Activated T-helper 17 cell treated with anti-CD3 and anti-CD28 coated beads, Interleukin-2, amount 50 U/mL, for 72 hours (primary cell): ENCODE data around the gene USP49. TPM values are rescaled to one million over a fixed set of nuclear protein-coding genes. Genes with fewer than 3 reads are reported as not detected.

ENCODE experiments used
- ATAC-seq: fragments of 150-1000 bp; cut with Tn5 transposase; replicated peaks from 2 replicates; pipeline ENCODE4 v1.10.0; 2021; ENCODE audit warnings: mild to moderate bottlenecking, moderate library complexity
- H3K27ac Mint-ChIP-seq: one replicate; pipeline ENCODE4 v1.8.0; 2022; ENCODE audit warnings: mixed read lengths
- H3K27me3 Mint-ChIP-seq: one replicate; pipeline ENCODE4 v1.8.0; 2022; ENCODE audit warnings: mixed read lengths
- H3K36me3 Mint-ChIP-seq: one replicate; pipeline ENCODE4 v1.8.0; 2022; ENCODE audit warnings: low read depth, mild to moderate bottlenecking, mixed read lengths
- H3K4me1 Mint-ChIP-seq: one replicate; pipeline ENCODE4 v1.8.0; 2022; ENCODE audit warnings: mixed read lengths
- H3K4me3 Mint-ChIP-seq: one replicate; pipeline ENCODE4 v1.8.0; 2022; ENCODE audit warnings: mild to moderate bottlenecking, mixed read lengths
- H3K9me3 Mint-ChIP-seq: one replicate; pipeline ENCODE4 v1.8.0; 2022; ENCODE audit warnings: mixed read lengths
- total RNA-seq, 2 donors: library from RNA; stranded (reverse); gene quantifications; one replicate each; pipeline ENCODE4 v1.2.3, GENCODE V29; 2022

USP49 gene
- total RNA-seq, 2 donors from 2014 or later: 8.0 to 12.0 TPM

DNA sequence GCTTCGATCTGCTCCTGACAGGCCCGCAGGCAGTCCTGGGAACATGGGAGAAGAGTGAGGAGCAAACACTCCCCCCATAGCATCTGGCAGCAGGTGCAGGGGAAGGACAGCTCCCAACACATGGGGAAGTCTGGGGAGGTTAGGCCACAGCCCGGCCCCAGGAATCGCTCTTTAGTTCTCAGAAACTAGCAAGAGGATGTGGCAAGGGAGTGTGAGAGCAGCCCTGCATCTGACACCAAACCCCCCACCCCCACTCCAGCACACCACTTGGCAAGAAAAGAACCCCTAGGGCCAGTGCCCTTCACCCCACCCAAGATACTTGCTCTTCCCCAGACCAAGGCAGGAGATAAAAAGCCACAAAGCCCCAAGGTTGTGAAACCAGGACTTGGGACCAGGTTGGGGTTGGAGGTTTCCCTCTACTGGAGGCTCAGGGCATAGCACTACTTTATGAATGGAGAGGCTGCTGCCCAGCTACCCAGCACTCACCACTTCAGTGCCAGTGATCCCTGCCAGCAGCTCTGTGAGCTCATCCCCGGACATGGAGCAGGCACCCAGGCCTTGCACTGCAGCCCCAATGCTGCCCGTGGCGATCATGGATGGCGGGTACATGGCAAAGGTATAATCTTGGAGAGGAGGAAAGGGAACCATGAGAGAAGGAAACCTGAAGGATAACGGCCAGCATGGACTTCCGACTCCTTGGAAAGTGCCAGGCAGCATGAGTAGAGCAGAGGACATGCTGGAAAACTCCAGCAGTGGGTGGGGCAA is 41.1 kb upstream of the USP49 start:
- Mint-ChIP-seq H3K27me3 (no peaks in the 10 kb centered on the region), H3K27ac (peak overlapping the region; percentile 85), H3K36me3 (peaks cover 99% of the 10 kb centered on the region), H3K9me3 (no peaks in the 10 kb centered on the region), H3K4me1 (peaks cover 37% of the 10 kb centered on the region), H3K4me3 (peak overlapping the region; percentile 94)
- ATAC-seq: peak; percentile 68

DNA sequence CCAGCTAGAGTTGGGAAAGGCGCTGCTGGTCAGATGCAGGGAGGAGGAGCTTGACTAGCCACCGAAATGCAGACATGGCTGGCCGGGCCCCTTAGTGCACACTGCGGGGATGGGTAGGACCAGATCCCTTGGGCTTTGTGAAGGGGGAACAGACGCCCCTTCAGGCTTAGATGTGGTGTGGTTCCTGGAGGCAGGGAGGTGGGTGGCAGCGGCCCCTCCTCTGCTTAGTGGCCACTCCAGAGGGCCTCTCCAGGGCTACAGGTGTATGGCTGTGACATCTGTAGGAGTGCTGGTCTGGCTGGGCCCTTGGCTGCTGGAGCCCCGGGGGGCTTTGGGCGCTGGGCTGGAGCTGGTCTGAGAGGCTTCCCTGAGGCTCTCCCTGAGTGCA is 40.5 kb upstream of the USP49 start:
- Mint-ChIP-seq H3K4me1 (peaks cover 37% of the 10 kb centered on the region), H3K9me3 (no peaks in the 10 kb centered on the region), H3K4me3 (peak overlapping the region; percentile 94), H3K36me3 (peaks cover 100% of the 10 kb centered on the region), H3K27ac (peak overlapping the region; percentile 85), H3K27me3 (no peaks in the 10 kb centered on the region)
- ATAC-seq: no peak

DNA sequence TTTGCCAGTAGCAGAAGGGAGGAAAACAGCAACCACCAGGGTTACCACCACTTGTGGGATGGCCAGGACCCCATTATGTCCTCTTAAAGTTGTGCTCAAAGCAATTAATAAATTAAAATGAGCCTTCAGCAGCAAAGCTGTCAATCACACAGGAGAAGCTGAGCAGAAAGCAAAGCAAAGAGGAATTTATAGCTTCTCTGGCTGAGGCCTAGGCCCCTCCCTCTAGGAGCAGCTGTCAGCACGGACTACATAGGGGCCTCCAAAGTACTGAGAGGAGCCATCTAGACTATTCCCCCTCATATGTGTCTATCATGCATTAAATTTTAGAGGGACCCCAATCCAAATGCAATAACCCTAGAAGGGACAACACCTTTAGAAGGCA is 40.0 kb upstream of the USP49 start:
- peak overlapping the region; percentile 58 for H3K27ac Mint-ChIP-seq
- no peak for ATAC-seq
- H3K4me3 Mint-ChIP-seq: peak overlapping the region; percentile 94
- H3K36me3 Mint-ChIP-seq: peaks cover 100% of the 10 kb centered on the region
- H3K9me3 Mint-ChIP-seq: no peaks in the 10 kb centered on the region
- H3K27me3 Mint-ChIP-seq: no peaks in the 10 kb centered on the region
- peaks cover 37% of the 10 kb centered on the region for H3K4me1 Mint-ChIP-seq

DNA sequence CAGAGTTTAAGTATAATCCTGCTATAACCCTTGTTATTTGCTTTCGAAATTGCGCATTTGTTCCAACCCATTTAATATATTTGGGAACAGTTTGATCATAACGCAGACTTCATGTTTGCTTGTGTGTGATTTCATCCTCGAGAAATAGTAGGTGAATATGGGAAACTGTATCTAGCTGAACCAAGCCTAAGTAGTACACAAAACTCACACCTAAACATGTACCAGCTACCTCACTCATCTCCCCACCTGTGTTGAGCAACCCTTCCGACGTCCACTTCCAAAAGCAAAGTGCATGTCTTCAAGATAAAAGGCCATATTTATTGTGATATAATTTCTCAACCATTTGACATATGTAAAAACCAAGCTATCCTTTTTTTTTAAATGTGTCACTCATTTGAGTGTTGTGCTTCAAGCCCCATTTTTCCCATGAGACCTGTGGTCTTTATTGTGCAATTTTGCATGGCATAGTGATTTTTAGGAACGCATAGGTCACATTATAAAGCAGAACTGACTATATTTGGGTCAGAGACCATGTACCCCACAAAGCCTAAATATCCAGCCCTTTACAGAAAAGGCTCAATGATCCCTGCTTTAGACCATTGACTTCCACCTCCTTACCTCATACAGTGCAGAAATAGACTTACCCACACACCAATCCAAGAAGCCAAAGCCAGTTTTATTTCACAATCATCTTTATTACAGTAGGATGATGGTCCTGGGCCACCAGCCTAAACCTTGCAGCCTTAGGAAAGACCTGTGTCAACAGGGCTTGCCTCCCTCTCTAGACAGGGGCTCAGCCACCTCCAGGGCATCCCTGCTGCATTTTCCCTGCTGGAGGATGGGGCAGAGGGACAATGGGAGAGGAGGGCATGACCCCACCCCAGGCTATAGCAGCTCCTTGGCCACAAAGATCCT is 39.4 kb upstream of the USP49 start:
- Mint-ChIP-seq H3K27ac (peak overlapping the region; percentile 58), H3K9me3 (no peaks in the 10 kb centered on the region), H3K36me3 (peaks cover 100% of the 10 kb centered on the region), H3K27me3 (no peaks in the 10 kb centered on the region), H3K4me1 (peaks cover 37% of the 10 kb centered on the region), H3K4me3 (peak overlapping the region; percentile 94)
- ATAC-seq: no peak

DNA sequence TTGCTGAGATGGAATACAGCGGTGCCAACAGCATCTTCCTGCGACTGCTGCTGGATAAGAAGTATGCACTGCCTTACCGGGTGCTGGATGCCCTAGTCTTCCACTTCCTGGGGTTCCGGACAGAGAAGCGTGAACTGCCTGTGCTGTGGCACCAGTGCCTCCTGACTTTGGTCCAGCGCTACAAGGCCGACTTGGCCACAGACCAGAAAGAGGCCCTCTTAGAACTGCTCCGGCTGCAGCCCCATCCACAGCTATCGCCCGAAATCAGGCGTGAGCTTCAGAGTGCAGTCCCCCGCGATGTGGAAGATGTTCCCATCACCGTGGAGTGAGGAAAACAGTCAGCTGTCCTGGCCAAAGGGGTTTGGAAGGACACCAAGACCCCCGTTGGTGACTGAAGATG is 37.2 kb upstream of the USP49 start:
- peaks cover 24% of the 10 kb centered on the region for H3K4me1 Mint-ChIP-seq

DNA sequence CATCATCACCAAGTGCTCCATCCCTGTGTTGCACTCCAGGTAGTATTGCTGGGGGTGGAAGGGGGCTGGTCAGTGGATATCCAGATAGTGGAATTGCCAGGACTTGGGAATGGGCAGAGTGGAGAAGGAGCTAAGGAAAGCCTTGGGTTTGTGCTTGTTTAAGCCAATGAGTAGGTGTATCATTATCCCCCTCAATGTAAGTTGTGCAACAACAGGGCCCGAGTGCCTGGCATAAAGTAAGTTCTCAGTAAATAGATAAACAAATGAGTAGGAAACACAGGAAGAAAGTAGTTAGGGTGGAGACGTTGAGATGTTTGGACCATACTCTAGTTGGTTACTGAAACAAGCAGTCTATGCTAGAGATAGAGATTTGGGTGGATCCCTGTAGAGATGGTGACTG is 36.6 kb upstream of the USP49 start:
- Mint-ChIP-seq H3K4me3 (no peak overlapping the region), H3K27me3 (no peaks in the 10 kb centered on the region), H3K9me3 (no peaks in the 10 kb centered on the region), H3K27ac (peak overlapping the region; percentile 16), H3K36me3 (peaks cover 100% of the 10 kb centered on the region), H3K4me1 (peaks cover 20% of the 10 kb centered on the region)
- no peak for ATAC-seq

More for the DNA sequence above, 37.2 kb upstream of the USP49 start:
- Mint-ChIP-seq H3K9me3 (no peaks in the 10 kb centered on the region), H3K36me3 (peaks cover 100% of the 10 kb centered on the region), H3K27ac (peak overlapping the region; percentile 16), H3K4me3 (no peak overlapping the region), H3K27me3 (no peaks in the 10 kb centered on the region)
- no peak for ATAC-seq

DNA sequence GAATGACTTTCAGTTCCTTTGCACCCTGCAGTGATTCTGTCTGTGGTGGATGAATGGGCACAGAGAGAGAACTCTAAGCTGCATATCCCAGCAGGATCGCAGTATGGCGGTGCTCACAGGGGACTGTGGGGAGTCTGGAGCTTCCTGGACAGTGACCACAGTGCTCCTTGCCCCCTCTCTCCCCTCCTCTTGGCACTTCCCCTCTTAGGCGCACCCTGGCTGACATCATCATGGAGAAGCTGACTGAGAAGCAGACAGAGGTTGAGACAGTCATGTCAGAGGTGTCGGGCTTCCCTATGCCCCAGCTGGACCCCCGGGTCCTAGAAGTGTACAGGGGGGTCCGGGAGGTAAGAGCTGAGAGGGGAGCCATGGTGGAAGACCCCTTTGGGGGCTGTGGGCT is 34.7 kb upstream of the USP49 start:
- Mint-ChIP-seq H3K9me3 (no peaks in the 10 kb centered on the region), H3K36me3 (peaks cover 95% of the 10 kb centered on the region), H3K4me1 (peaks cover 16% of the 10 kb centered on the region), H3K4me3 (no peak overlapping the region), H3K27me3 (no peaks in the 10 kb centered on the region), H3K27ac (peak overlapping the region; percentile 59)
- no peak for ATAC-seq

DNA sequence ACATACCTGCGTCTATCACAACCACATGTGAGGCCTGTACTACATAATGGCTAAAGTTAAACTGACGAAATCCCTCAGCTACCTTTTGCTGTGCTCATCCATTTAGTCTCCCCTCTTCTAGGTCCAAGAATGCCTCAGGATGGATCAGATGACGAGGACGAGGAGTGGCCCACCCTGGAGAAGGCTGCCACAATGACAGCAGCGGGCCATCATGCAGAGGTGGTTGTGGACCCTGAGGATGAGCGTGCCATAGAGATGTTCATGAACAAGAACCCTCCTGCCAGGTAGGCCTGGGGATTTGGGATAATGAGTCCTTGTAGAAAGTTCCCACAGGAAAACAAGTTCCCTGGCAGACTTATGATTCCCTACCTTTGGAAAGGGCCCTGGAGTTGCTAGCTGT is 32.1 kb upstream of the USP49 start:
- Mint-ChIP-seq H3K36me3 (peaks cover 95% of the 10 kb centered on the region), H3K4me1 (peaks cover 29% of the 10 kb centered on the region), H3K27ac (peak overlapping the region; percentile 34), H3K27me3 (no peaks in the 10 kb centered on the region), H3K4me3 (no peak overlapping the region), H3K9me3 (no peaks in the 10 kb centered on the region)
- ATAC-seq: no peak

DNA sequence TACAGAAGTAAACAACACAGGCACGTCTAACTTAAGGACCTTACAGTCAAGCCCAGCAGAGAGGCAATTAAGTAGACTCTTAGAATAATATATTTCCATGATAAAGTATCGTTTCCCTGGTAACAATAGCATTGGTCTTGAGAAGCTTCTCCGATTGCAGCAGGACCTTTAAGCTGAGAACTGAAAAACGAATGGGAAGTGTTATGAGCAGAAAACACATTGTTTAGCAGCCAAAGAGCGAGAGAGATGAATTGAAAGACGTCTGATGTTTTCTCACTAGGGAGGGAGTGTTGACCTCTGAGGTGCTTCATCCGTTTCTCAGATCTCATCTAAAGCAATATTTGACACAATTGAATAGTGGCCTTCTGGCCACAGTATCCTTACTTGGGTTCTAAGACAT is 27.0 kb upstream of the USP49 start:
- peaks cover 66% of the 10 kb centered on the region for H3K36me3 Mint-ChIP-seq
- no peaks in the 10 kb centered on the region for H3K9me3 Mint-ChIP-seq
- H3K4me3 Mint-ChIP-seq: peak overlapping the region; percentile 95
- ATAC-seq: no peak
- no peaks in the 10 kb centered on the region for H3K27me3 Mint-ChIP-seq
- H3K4me1 Mint-ChIP-seq: peaks cover 44% of the 10 kb centered on the region
- H3K27ac Mint-ChIP-seq: peak overlapping the region; percentile 97

DNA sequence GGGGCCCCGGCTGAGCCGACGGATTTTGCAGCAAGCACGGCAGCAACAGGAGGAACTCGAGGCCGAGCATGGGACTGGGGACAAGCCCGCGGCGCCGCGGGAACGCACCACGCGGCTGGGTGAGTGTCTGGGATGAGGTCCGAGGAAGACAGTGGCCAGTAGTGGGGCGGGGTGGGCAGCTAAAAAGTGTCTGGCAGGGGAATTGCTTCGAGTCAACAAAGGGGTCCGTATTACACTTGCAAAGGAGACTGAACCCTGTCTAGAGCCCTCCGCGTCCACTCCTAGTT is 26.5 kb upstream of the USP49 start:
- Mint-ChIP-seq H3K9me3 (no peaks in the 10 kb centered on the region), H3K27me3 (no peaks in the 10 kb centered on the region), H3K27ac (peak overlapping the region; percentile 97), H3K36me3 (peaks cover 64% of the 10 kb centered on the region), H3K4me1 (peaks cover 44% of the 10 kb centered on the region), H3K4me3 (peak overlapping the region; percentile 95)
- peak; percentile 7 for ATAC-seq

DNA sequence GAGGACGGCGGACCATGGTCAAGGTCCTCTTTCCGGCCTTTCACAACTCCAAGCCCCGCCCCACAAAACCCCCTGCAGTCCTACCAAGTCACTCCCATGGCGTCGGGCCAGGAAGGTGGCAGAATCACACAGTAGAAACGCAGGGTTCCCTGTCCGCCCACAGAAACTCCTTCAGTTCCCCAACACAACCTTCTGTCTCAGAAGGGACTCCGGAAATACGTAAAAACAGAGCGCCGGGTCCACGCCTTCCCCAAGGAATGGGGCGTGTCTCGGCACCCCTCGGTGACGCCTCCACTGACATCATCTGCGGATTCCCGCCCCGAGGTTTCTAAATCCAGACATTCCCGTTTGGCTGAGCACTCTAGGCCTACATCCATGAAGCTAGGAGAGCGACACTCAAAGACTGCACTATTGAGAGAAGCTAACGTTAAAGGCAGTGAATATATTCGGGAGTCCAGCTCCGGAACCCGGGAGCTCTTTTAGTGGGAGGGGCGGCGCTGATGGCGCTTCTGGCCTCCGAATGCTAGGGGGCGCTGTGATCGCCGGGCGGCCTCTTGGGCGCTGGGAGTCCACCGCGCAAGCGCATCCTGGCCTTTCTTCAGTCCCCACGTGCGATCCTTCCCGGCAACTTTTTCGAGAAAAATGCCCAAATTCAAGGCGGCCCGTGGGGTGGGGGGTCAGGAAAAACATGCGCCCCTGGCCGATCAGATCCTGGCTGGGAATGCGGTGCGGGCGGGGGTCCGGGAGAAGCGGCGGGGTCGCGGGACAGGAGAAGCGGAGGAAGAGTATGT is 25.9 kb upstream of the USP49 start, which contains the start of the genes BYSL and MED20:
TSS of gene BYSL (plus strand) at position 579 of the 791 bp plus-strand sequence. CDS start at position 643, 64 bp downstream.
TSS of gene MED20 (minus strand) at position 219 of the 791 bp plus-strand sequence. CDS start at position 98, 121 bp downstream.
- H3K27ac Mint-ChIP-seq: peak within 1 kb of the TSS; percentile 97
- no peaks in the 10 kb centered on the region for H3K27me3 Mint-ChIP-seq
- H3K4me1 Mint-ChIP-seq: peaks cover 43% of the 10 kb centered on the region
- peak within 1 kb of the TSS; percentile 95 for H3K4me3 Mint-ChIP-seq
- ATAC-seq: peak; percentile 89
- no peaks in the 10 kb centered on the region for H3K9me3 Mint-ChIP-seq
- peaks cover 66% of the 10 kb centered on the region for H3K36me3 Mint-ChIP-seq

DNA sequence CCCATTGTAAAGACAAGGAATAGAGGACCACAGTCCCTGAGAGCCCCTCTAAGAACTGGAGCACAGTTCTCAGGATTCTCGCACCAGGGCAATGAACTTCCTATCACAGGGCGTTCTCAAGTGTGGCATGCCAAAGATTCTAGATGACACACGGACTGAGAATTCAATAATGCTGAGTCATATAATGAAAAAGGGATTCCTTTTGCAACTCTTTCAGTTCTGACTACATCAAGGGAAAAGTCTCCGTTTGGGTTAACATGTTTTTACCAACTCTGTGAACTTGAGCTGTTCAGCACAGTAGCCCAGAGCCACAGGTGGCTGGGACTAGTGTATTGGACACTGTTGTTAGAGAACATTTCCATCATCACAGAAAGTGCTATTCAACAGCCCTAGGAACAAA is 22.4 kb upstream of the USP49 start:
- peak overlapping the region; percentile 84 for H3K27ac Mint-ChIP-seq

DNA sequence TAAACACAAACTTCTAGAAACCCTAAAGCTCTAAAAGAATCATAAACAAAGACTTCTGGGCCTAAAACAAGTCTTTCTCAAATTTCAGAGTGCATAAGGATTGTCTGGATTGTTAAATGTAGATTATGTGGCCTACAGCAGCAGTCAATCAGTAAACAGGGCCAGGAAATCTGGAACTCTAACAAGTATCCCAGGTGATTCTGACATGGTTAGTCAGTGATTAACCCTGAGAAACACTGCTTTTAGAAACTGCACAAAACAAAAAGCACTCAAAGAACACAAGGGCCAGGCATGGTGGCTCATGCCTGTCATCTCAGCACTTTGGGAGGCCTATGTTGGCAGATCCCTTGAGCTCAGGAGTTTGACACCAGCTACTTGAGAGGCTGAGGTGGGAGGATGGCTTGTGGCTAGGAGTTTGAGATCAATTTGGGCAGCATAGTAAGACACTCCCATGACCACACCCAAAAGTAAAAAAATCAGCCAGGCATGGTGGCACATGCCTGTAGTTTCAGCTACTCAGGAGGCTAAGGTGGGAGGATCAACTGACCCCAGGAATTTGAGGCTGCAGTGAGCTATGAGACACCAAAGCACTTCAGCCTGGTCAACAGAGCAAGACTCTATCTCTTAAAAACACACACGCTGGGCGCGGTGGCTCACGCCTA is 19.8 kb upstream of the USP49 start:
- Mint-ChIP-seq H3K27ac (no peak overlapping the region), H3K4me1 (peaks cover 15% of the 10 kb centered on the region), H3K36me3 (peaks cover 63% of the 10 kb centered on the region), H3K9me3 (no peaks in the 10 kb centered on the region), H3K27me3 (no peaks in the 10 kb centered on the region), H3K4me3 (no peak overlapping the region)
- ATAC-seq: no peak

More for the DNA sequence above, 22.4 kb upstream of the USP49 start:
- peak; percentile 51 for ATAC-seq
- H3K27me3 Mint-ChIP-seq: no peaks in the 10 kb centered on the region
- H3K36me3 Mint-ChIP-seq: peaks cover 67% of the 10 kb centered on the region
- peaks cover 23% of the 10 kb centered on the region for H3K4me1 Mint-ChIP-seq
- H3K4me3 Mint-ChIP-seq: peak overlapping the region; percentile 62
- no peaks in the 10 kb centered on the region for H3K9me3 Mint-ChIP-seq

DNA sequence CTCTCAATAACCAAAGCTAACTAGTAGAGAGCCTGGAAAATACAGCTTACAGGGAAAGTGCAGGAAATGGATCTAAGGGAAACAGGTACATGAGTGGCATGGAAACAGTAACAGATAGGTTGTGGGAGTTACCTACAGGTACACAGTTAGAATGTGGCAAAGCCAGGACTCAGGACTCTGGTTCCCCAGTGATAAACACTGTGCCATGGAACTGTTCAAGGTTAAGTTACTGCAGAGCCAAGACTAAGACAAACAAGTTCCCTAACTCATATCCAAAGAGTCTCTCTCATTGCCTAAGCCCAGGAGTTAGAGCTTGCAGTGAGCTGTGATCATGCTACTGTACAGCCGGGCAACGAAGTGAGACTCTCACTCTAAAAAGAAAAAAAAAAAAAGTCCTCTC is 19.2 kb upstream of the USP49 start:
- Mint-ChIP-seq H3K27ac (peak overlapping the region; percentile 20), H3K9me3 (no peaks in the 10 kb centered on the region), H3K27me3 (no peaks in the 10 kb centered on the region), H3K4me3 (no peak overlapping the region), H3K4me1 (peaks cover 11% of the 10 kb centered on the region), H3K36me3 (peaks cover 67% of the 10 kb centered on the region)
- no peak for ATAC-seq
